Parathyroid adenoma (tissue), 2 donors: ENCODE results near the gene CDK18.

ENCODE experiments used
- H2AFZ ChIP-seq: fragments of 300-600 bp; sonication (generic); one replicate; pipeline ENCODE4 v1.7.0; 2017; ENCODE audit warnings: antibody characterized with exemption, mild to moderate bottlenecking
- H3K27ac ChIP-seq: fragments of 300-600 bp; sonication (generic); one replicate; pipeline ENCODE4 v1.7.0; 2017
- H3K27me3 ChIP-seq: fragments of 300-600 bp; sonication (generic); one replicate; pipeline ENCODE4 v1.7.0; 2017; ENCODE audit warnings: low read length; ENCODE audit not compliant: control insufficient read depth, insufficient read depth
- H3K36me3 ChIP-seq: fragments of 300-600 bp; sonication (generic); one replicate; pipeline ENCODE4 v1.7.0; 2017; ENCODE audit warnings: low read length; ENCODE audit not compliant: control insufficient read depth, insufficient read depth
- H3K4me1 ChIP-seq: fragments of 300-600 bp; sonication (generic); one replicate; pipeline ENCODE4 v1.7.0; 2017; ENCODE audit warnings: control low read depth
- H3K4me2 ChIP-seq: fragments of 300-600 bp; sonication (generic); one replicate; pipeline ENCODE4 v1.7.0; 2017; ENCODE audit warnings: low read length
- H3K4me3 ChIP-seq: fragments of 300-600 bp; sonication (generic); one replicate; pipeline ENCODE4 v1.7.0; 2017; ENCODE audit warnings: low read depth, low read length
- H3K79me2 ChIP-seq: fragments of 300-600 bp; sonication (generic); one replicate; pipeline ENCODE4 v1.7.0; 2017; ENCODE audit warnings: control low read depth
- H3K9ac ChIP-seq: fragments of 300-600 bp; sonication (generic); one replicate; pipeline ENCODE4 v1.7.0; 2017; ENCODE audit warnings: mild to moderate bottlenecking
- H3K9me3 ChIP-seq: fragments of 300-600 bp; sonication (generic); one replicate; pipeline ENCODE4 v1.7.0; 2017; ENCODE audit warnings: low read length; ENCODE audit not compliant: control insufficient read depth
- TF ChIP-seq, protein P1 (sequence below): fragments of 300-600 bp; sonication (generic); IDR thresholded peaks from one replicate; pipeline ENCODE4 v1.7.0; 2017; ENCODE audit warnings: antibody characterized with exemption, mild to moderate bottlenecking
- donor health status: primary hyperparathyroidism.

Gene CDK18

DNA sequence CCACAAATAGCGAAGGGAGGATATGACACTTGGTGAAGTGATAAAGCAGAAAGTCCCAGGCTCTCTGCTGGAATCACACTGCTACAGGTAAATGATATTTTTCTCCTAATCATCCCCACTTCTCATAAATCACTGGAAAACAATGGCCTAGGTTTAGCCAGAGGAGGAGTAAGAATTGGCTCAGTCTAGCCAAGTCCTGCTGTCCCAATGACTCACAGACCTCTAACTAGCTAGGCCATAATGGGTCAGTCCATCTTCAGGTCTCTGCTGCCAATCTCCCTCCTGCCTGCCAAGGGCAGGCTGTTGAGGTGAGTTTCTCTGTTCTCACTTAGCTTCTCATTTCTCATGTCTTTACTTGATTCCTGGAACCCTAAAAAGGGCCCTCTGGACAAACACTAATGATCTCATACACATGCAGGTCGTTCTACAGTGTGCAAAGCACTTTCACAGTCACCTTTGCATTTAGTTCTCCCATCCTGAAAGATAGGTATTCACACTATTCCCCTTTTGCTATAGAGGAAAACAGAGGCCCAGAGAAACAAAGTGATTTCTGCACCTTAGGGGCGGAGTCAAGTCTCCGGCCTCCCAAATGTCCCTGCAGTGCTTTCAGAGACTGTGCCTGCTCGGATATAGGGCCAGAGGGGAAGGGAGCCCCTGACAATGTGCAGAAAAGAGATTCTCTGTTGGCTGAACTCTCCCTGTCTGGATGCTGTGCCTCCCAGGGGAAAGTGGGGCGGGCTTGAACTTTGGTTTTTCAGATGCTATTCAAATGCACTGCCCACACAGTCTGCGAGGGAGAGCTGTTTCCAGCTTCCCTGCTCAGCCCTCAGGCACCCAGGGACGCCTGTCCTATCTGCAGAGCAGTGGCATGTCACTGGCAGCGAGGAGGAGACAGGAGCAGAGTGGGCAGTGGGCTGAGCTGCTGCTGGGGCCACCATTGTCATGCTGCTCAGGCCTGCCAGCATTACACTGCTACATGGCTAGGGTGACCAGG, 3.9 kb upstream of the CDK18 start:
- H3K9ac ChIP-seq: no peak overlapping the region

DNA sequence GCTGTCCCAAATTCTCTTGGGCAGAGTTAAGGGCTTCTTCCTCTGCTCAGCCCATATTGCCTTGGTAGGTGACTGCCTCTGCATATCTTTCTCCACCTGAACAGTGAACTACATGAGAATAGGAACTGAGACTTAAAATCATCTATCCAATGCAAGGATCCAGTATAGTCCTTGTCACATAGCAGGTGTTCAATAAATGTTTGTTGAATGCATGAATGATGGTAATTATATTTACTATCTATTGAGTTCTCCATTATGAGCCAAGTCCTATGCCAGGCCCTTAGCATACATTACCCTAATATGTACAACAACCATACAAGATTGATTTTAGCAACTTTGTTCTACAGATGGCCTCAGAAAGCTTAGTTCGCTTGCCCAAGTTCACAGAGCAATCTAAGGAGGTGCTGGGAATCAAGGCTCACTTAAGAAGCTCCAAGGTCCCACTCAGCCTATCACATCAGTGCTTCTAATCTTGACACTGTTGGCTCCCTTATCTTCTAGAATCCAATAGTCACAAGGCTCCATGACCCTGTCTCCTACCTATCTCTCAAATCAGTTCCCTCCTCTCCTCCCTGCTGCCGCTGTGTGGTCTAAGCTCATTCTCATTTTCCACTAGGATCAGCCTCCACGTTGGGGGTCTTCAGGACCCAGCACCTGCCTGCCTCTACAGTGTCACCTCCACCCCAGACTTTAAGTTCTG, 2.2 kb upstream of the CDK18 start:
- H3K36me3 ChIP-seq: no peaks in the 10 kb centered on the region
- H3K27me3 ChIP-seq: no peaks in the 10 kb centered on the region
- no peaks in the 10 kb centered on the region for H3K79me2 ChIP-seq
- H3K4me2 ChIP-seq: no peak overlapping the region
- peaks cover 3% of the 10 kb centered on the region for H3K4me1 ChIP-seq
- TF ChIP-seq, protein P1, sequence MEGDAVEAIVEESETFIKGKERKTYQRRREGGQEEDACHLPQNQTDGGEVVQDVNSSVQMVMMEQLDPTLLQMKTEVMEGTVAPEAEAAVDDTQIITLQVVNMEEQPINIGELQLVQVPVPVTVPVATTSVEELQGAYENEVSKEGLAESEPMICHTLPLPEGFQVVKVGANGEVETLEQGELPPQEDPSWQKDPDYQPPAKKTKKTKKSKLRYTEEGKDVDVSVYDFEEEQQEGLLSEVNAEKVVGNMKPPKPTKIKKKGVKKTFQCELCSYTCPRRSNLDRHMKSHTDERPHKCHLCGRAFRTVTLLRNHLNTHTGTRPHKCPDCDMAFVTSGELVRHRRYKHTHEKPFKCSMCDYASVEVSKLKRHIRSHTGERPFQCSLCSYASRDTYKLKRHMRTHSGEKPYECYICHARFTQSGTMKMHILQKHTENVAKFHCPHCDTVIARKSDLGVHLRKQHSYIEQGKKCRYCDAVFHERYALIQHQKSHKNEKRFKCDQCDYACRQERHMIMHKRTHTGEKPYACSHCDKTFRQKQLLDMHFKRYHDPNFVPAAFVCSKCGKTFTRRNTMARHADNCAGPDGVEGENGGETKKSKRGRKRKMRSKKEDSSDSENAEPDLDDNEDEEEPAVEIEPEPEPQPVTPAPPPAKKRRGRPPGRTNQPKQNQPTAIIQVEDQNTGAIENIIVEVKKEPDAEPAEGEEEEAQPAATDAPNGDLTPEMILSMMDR: no peak
- H3K9ac ChIP-seq: no peak overlapping the region
- no peak overlapping the region for H3K4me3 ChIP-seq
- no peak overlapping the region for H2AFZ ChIP-seq
- no peaks in the 10 kb centered on the region for H3K9me3 ChIP-seq
- no peak overlapping the region for H3K27ac ChIP-seq

More for the DNA sequence above, 3.9 kb upstream of the CDK18 start:
- Histone ChIP-seq H3K4me3 (no peak overlapping the region), H2AFZ (no peak overlapping the region), H3K79me2 (no peaks in the 10 kb centered on the region), H3K36me3 (no peaks in the 10 kb centered on the region), H3K4me1 (peaks cover 3% of the 10 kb centered on the region), H3K4me2 (no peak overlapping the region), H3K27me3 (no peaks in the 10 kb centered on the region), H3K27ac (no peak overlapping the region), H3K9me3 (no peaks in the 10 kb centered on the region)
- TF ChIP-seq, protein P1: no peak

GRCh38 chr1:205502992-205503391, 1.5 kb upstream of the CDK18 start:
- peak overlapping the region; percentile 8 for H2AFZ ChIP-seq
- H3K4me2 ChIP-seq: no peak overlapping the region
- no peak overlapping the region for H3K27ac ChIP-seq
- H3K79me2 ChIP-seq: no peaks in the 10 kb centered on the region
- TF ChIP-seq, protein P1: no peak
- no peak overlapping the region for H3K9ac ChIP-seq
- no peaks in the 10 kb centered on the region for H3K27me3 ChIP-seq
- peaks cover 3% of the 10 kb centered on the region for H3K4me1 ChIP-seq
- no peak overlapping the region for H3K4me3 ChIP-seq
- H3K36me3 ChIP-seq: no peaks in the 10 kb centered on the region
- H3K9me3 ChIP-seq: no peaks in the 10 kb centered on the region

GRCh38 chr1:205505076-205505729, 734 bp downstream of the CDK18 start:
- Histone ChIP-seq H3K9ac (no peak overlapping the region), H2AFZ (peak overlapping the region; percentile 93), H3K36me3 (no peaks in the 10 kb centered on the region), H3K4me3 (peak overlapping the region; percentile 64), H3K4me2 (peak overlapping the region; percentile 98), H3K4me1 (peaks cover 3% of the 10 kb centered on the region), H3K27me3 (no peaks in the 10 kb centered on the region), H3K27ac (no peak overlapping the region), H3K9me3 (no peaks in the 10 kb centered on the region), H3K79me2 (no peaks in the 10 kb centered on the region)
- TF ChIP-seq, protein P1: no peak
